ENCODE measurements around the gene ANKS1B. TPM values are rescaled to one million over a fixed set of nuclear protein-coding genes. Genes with fewer than 3 reads are reported as not detected.

The ANKS1B gene
- total and polyA plus RNA-seq, 4 experiments from 2014 or later = 0.28 to 0.55 TPM; not detected in 2

DNA sequence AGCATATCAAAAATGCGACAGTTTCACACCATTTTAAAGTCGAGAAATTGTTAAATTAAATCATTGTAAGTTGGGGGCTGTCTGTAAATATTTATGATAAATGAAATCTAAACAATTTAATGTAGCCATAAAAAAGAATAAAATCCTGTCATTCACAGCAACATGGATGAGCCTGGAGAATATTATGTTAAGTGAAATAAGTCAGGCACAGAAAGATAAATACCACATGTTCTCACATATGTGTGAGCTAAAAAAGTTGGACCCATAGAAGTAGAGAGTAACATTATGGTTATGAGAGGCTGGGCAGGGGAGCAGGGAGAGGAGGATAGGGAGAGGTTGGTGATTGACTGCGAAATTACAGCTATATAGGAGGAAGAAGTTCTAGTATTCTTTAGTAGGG lies 201.3 kb downstream of the ANKS1B start:
- no peak overlapping the region for H3K27ac Mint-ChIP-seq
- Histone ChIP-seq H3K27me3 (ENCODE audit: insufficient read depth, low read length) (no peaks in the 10 kb centered on the region), H3K27ac (ENCODE audit: low read depth, low read length) (no peak overlapping the region), H3K4me1 (ENCODE audit: insufficient read depth, low read length) (no peaks in the 10 kb centered on the region), H3K9me3 (ENCODE audit: control insufficient read depth in 1 of 2, low read length in 2 of 2) (no peaks in the 10 kb centered on the region), H3K4me3 (ENCODE audit: low read length in 2 of 2) (no peak overlapping the region), H3K36me3 (ENCODE audit: insufficient read depth, low read length) (no peaks in the 10 kb centered on the region)
- ChIA-PET CTCF (ENCODE audit: partially characterized antibody) (no interaction called here), POLR2A (ENCODE audit: partially characterized antibody) (no interaction called here)
- H3K4me3 Mint-ChIP-seq = no peak overlapping the region
- H3K9me3 Mint-ChIP-seq = peaks cover 0 to 5% (median 3%) of the 10 kb centered on the region in 8 donors
- no peaks in the 10 kb centered on the region for H3K36me3 Mint-ChIP-seq
- no peaks in the 10 kb centered on the region for H3K4me1 Mint-ChIP-seq
- intact Hi-C loops (cut with micrococcal nuclease) = no loop called here
- no peaks in the 10 kb centered on the region for H3K27me3 Mint-ChIP-seq
- no peak for DNase-seq

GRCh38 chr12:99772274-99772673 lies 212.5 kb downstream of the ANKS1B start:
- no peaks in the 10 kb centered on the region for H3K27me3 Mint-ChIP-seq
- Histone ChIP-seq H3K4me3 (ENCODE audit: low read length in 2 of 2) (no peak overlapping the region), H3K27me3 (ENCODE audit: insufficient read depth, low read length) (no peaks in the 10 kb centered on the region), H3K9me3 (ENCODE audit: control insufficient read depth in 1 of 2, low read length in 2 of 2) (no peaks in the 10 kb centered on the region), H3K27ac (ENCODE audit: low read depth, low read length) (no peak overlapping the region), H3K36me3 (ENCODE audit: insufficient read depth, low read length) (no peaks in the 10 kb centered on the region), H3K4me1 (ENCODE audit: insufficient read depth, low read length) (no peaks in the 10 kb centered on the region)
- ChIA-PET POLR2A (ENCODE audit: partially characterized antibody) (no interaction called here), CTCF (ENCODE audit: partially characterized antibody) (no interaction called here)
- H3K27ac Mint-ChIP-seq = no peak overlapping the region
- no peaks in the 10 kb centered on the region for H3K36me3 Mint-ChIP-seq
- H3K4me1 Mint-ChIP-seq = no peaks in the 10 kb centered on the region
- no peak overlapping the region for H3K4me3 Mint-ChIP-seq
- DNase-seq = no peak
- intact Hi-C loops (cut with micrococcal nuclease) = no loop called here
- H3K9me3 Mint-ChIP-seq = peaks cover 0 to 5% (median 0%) of the 10 kb centered on the region in 8 donors

DNA sequence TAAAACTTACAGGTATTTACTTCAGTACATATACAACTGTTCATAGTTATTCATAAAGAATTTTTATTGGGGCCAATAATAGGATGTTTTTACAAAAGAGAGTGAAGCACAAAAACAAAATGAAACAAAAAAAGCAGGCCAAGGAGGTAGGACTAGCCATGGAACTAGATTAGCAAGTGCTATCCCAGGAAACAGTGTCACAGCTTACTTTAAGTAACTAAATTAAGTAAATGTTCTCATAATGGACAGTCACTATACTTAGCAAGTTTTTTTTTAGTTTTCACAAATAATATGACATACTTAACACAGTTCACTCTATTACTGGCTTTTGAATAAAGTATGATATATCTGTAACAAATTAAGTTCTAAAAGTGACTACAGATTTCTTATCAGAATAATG lies 213.1 kb downstream of the ANKS1B start:
- H3K36me3 Mint-ChIP-seq = no peaks in the 10 kb centered on the region
- no peaks in the 10 kb centered on the region for H3K9me3 ChIP-seq (ENCODE audit: control insufficient read depth in 1 of 2, low read length in 2 of 2)
- no peaks in the 10 kb centered on the region for H3K4me1 Mint-ChIP-seq

DNA sequence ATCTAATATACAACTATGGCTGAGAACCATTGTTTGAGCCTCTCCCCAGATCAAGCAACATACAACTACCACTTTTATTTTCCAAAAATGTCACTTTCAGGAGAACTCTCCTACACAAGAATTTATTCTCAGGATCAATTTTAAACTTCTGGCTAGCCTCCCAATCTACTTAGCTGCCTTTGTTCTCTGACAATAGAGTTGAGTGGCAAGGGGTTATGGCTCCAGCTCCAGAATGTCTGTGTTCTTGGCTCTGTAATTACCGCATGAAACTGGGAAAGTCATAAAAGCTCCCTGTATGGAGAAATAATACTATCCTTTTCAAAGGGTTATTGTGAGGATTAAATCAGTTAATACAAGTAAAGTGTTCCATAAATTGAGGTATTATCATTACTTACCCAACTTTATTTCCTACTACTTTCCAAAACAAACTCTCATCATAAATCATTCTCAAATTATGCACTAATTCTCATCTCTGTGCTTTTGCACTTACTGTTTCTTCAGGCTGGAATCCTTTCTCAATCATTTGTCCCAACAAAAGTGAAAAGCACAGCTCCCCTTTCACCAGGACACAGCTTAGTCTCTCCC lies 215.2 kb downstream of the ANKS1B start:
- no peak for DNase-seq
- Mint-ChIP-seq H3K4me3 (no peak overlapping the region), H3K27me3 (no peaks in the 10 kb centered on the region), H3K36me3 (no peaks in the 10 kb centered on the region), H3K27ac (peak overlapping the region in 1 of 7 donors; percentile 17), H3K4me1 (no peaks in the 10 kb centered on the region), H3K9me3 (peaks cover 0 to 3% (median 0%) of the 10 kb centered on the region in 8 donors)
- CTCF ChIA-PET (ENCODE audit: partially characterized antibody) = no interaction called here
- H3K4me3 ChIP-seq (ENCODE audit: low read length in 2 of 2) = no peak overlapping the region
- intact Hi-C loops (cut with micrococcal nuclease) = no loop called here
- H3K27me3 ChIP-seq (ENCODE audit: insufficient read depth, low read length) = no peaks in the 10 kb centered on the region
- H3K36me3 ChIP-seq (ENCODE audit: insufficient read depth, low read length) = no peaks in the 10 kb centered on the region
- no peaks in the 10 kb centered on the region for H3K9me3 ChIP-seq (ENCODE audit: control insufficient read depth in 1 of 2, low read length in 2 of 2)
- no peak overlapping the region for H3K27ac ChIP-seq (ENCODE audit: low read depth, low read length)
- no peaks in the 10 kb centered on the region for H3K4me1 ChIP-seq (ENCODE audit: insufficient read depth, low read length)
- POLR2A ChIA-PET (ENCODE audit: partially characterized antibody) = no interaction called here

More for the DNA sequence above, 213.1 kb downstream of the ANKS1B start:
- no peak for DNase-seq
- POLR2A ChIA-PET (ENCODE audit: partially characterized antibody) = no interaction called here
- Histone ChIP-seq H3K36me3 (ENCODE audit: insufficient read depth, low read length) (no peaks in the 10 kb centered on the region), H3K27me3 (ENCODE audit: insufficient read depth, low read length) (no peaks in the 10 kb centered on the region), H3K4me3 (ENCODE audit: low read length in 2 of 2) (no peak overlapping the region), H3K4me1 (ENCODE audit: insufficient read depth, low read length) (no peaks in the 10 kb centered on the region), H3K27ac (ENCODE audit: low read depth, low read length) (no peak overlapping the region)
- CTCF ChIA-PET (ENCODE audit: partially characterized antibody) = no interaction called here
- intact Hi-C loops (cut with micrococcal nuclease) = no loop called here
- H3K27me3 Mint-ChIP-seq = no peaks in the 10 kb centered on the region
- no peak overlapping the region for H3K27ac Mint-ChIP-seq
- no peak overlapping the region for H3K4me3 Mint-ChIP-seq
- peaks cover 0 to 5% (median 0%) of the 10 kb centered on the region in 8 donors for H3K9me3 Mint-ChIP-seq

DNA sequence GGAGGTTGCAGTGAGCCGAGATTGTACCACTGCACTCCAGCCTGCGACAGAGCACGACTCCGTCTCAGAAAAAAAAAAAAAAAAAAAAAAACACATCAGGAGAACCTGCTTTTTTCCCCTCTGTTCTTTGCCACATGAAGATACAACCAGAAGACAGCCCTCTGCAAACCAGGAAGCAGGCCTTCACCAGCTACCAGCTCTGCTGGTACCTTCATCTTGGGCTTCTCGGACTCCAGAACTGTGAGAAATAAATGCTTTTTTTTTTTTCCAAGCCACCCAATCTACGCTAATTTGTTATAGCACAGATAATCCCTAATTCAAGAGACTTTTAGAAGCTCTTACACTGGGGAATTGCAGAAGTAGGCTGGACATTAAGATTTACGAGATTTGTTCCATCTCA lies 216.0 kb downstream of the ANKS1B start:
- no peak for DNase-seq
- Mint-ChIP-seq H3K9me3 (peaks cover 0 to 3% (median 0%) of the 10 kb centered on the region in 8 donors), H3K27ac (no peak overlapping the region), H3K36me3 (no peaks in the 10 kb centered on the region), H3K27me3 (no peaks in the 10 kb centered on the region), H3K4me3 (no peak overlapping the region), H3K4me1 (no peaks in the 10 kb centered on the region)
- no peaks in the 10 kb centered on the region for H3K36me3 ChIP-seq (ENCODE audit: insufficient read depth, low read length)
- ChIA-PET POLR2A (ENCODE audit: partially characterized antibody) (no interaction called here), CTCF (ENCODE audit: partially characterized antibody) (no interaction called here)
- H3K4me1 ChIP-seq (ENCODE audit: insufficient read depth, low read length) = no peaks in the 10 kb centered on the region
- intact Hi-C loops (cut with micrococcal nuclease) = no loop called here
- no peaks in the 10 kb centered on the region for H3K9me3 ChIP-seq (ENCODE audit: control insufficient read depth in 1 of 2, low read length in 2 of 2)
- H3K27ac ChIP-seq (ENCODE audit: low read depth, low read length) = no peak overlapping the region
- no peaks in the 10 kb centered on the region for H3K27me3 ChIP-seq (ENCODE audit: insufficient read depth, low read length)
- H3K4me3 ChIP-seq (ENCODE audit: low read length in 2 of 2) = no peak overlapping the region

DNA sequence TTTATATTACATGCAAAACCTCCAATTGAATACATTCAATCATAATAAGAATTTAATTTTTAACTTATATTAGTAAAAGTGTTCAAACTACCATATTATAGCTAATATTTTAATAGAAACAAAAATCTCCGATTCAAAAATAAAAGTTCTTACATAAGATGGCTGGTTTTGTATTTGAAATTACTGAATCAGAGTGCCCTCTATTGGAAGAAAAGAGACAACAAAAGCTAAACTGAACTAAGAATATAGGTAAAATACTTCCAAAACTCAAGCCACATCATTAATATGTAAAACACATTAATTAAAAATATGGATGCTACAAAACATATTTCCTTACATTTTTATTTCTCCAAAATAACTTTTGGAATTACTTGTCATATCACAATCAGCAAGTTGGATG lies 216.9 kb downstream of the ANKS1B start:
- H3K4me3 ChIP-seq (ENCODE audit: low read length in 2 of 2) = no peak overlapping the region
- CTCF ChIA-PET (ENCODE audit: partially characterized antibody) = no interaction called here
- H3K4me1 Mint-ChIP-seq = no peaks in the 10 kb centered on the region
- H3K27ac Mint-ChIP-seq = no peak overlapping the region
- no peak overlapping the region for H3K4me3 Mint-ChIP-seq
- no peaks in the 10 kb centered on the region for H3K9me3 ChIP-seq (ENCODE audit: control insufficient read depth in 1 of 2, low read length in 2 of 2)
- H3K27me3 ChIP-seq (ENCODE audit: insufficient read depth, low read length) = no peaks in the 10 kb centered on the region
- H3K27me3 Mint-ChIP-seq = no peaks in the 10 kb centered on the region
- POLR2A ChIA-PET (ENCODE audit: partially characterized antibody) = no interaction called here
- no peaks in the 10 kb centered on the region for H3K36me3 Mint-ChIP-seq
- H3K36me3 ChIP-seq (ENCODE audit: insufficient read depth, low read length) = no peaks in the 10 kb centered on the region
- no peak overlapping the region for H3K27ac ChIP-seq (ENCODE audit: low read depth, low read length)
- H3K4me1 ChIP-seq (ENCODE audit: insufficient read depth, low read length) = no peaks in the 10 kb centered on the region
- peaks cover 0 to 4% (median 0%) of the 10 kb centered on the region in 8 donors for H3K9me3 Mint-ChIP-seq
- no peak for DNase-seq
- intact Hi-C loops (cut with micrococcal nuclease) = no loop called here

GRCh38 chr12:99766408-99766807 lies 218.3 kb downstream of the ANKS1B start:
- H3K4me3 Mint-ChIP-seq = no peak overlapping the region
- Histone ChIP-seq H3K27me3 (ENCODE audit: insufficient read depth, low read length) (no peaks in the 10 kb centered on the region), H3K27ac (ENCODE audit: low read depth, low read length) (no peak overlapping the region), H3K4me1 (ENCODE audit: insufficient read depth, low read length) (no peaks in the 10 kb centered on the region), H3K9me3 (ENCODE audit: control insufficient read depth in 1 of 2, low read length in 2 of 2) (no peaks in the 10 kb centered on the region), H3K4me3 (ENCODE audit: low read length in 2 of 2) (no peak overlapping the region), H3K36me3 (ENCODE audit: insufficient read depth, low read length) (no peaks in the 10 kb centered on the region)
- H3K4me1 Mint-ChIP-seq = no peaks in the 10 kb centered on the region
- no peaks in the 10 kb centered on the region for H3K36me3 Mint-ChIP-seq
- POLR2A ChIA-PET (ENCODE audit: partially characterized antibody) = no interaction called here
- CTCF ChIA-PET (ENCODE audit: partially characterized antibody) = no interaction called here
- H3K9me3 Mint-ChIP-seq = peaks cover 0 to 8% (median 0%) of the 10 kb centered on the region in 8 donors
- H3K27me3 Mint-ChIP-seq = no peaks in the 10 kb centered on the region
- H3K27ac Mint-ChIP-seq = no peak overlapping the region
- intact Hi-C loops (cut with micrococcal nuclease) = no loop called here
- no peak for DNase-seq

All from CD4-positive, alpha-beta memory T cell (primary cell).